ENCODE results near the gene SYNE1.
A peak's percentile ranks its signal among the peaks of the same experiment; 100 is the strongest.

The SYNE1 gene

GRCh38 chr6:152118224-152118623 lies 518.9 kb downstream of the SYNE1 start:
- no peak overlapping the region for H3K27ac Mint-ChIP-seq
- CTCF ChIA-PET: interaction anchor here (1.1 to 1.3 kb wide), 3 partner anchors 149 to 353 kb away, joined by 3 to 4 read pairs (median 3); no protein-coding TSS in a partner anchor
- peaks cover 42% of the 10 kb centered on the region for H3K36me3 Mint-ChIP-seq
- no peaks in the 10 kb centered on the region for H3K27me3 Mint-ChIP-seq
- peaks cover 9% of the 10 kb centered on the region for H3K4me1 Mint-ChIP-seq
- H3K9me3 Mint-ChIP-seq: no peaks in the 10 kb centered on the region
- no peak for DNase-seq
- H3K4me3 Mint-ChIP-seq: no peak overlapping the region

GRCh38 chr6:152117156-152118133 lies 519.7 kb downstream of the SYNE1 start:
- no peak for DNase-seq
- CTCF ChIA-PET: interaction anchor here (0.8 to 1.2 kb wide), 4 partner anchors 8 to 441 kb away, joined by 3 to 5 read pairs (median 3); no protein-coding TSS in a partner anchor
- peaks cover 6% of the 10 kb centered on the region for H3K27me3 Mint-ChIP-seq
- H3K4me3 Mint-ChIP-seq: no peak overlapping the region
- no peaks in the 10 kb centered on the region for H3K9me3 Mint-ChIP-seq
- H3K27ac Mint-ChIP-seq: peak overlapping the region; percentile 20
- peaks cover 42% of the 10 kb centered on the region for H3K36me3 Mint-ChIP-seq
- peaks cover 9% of the 10 kb centered on the region for H3K4me1 Mint-ChIP-seq

GRCh38 chr6:152112491-152113261 lies 524.5 kb downstream of the SYNE1 start:
- no peaks in the 10 kb centered on the region for H3K9me3 Mint-ChIP-seq
- H3K27me3 Mint-ChIP-seq: peaks cover 25% of the 10 kb centered on the region
- CTCF ChIA-PET: no interaction called here
- H3K4me3 Mint-ChIP-seq: no peak overlapping the region
- no peak for DNase-seq
- no peaks in the 10 kb centered on the region for H3K36me3 Mint-ChIP-seq
- H3K4me1 Mint-ChIP-seq: peaks cover 8% of the 10 kb centered on the region
- no peak overlapping the region for H3K27ac Mint-ChIP-seq

GRCh38 chr6:152110886-152111820 lies 526.0 kb downstream of the SYNE1 start:
- DNase-seq: no peak
- Mint-ChIP-seq H3K4me1 (peaks cover 5% of the 10 kb centered on the region), H3K9me3 (no peaks in the 10 kb centered on the region), H3K4me3 (no peak overlapping the region), H3K27ac (no peak overlapping the region), H3K27me3 (peaks cover 25% of the 10 kb centered on the region), H3K36me3 (no peaks in the 10 kb centered on the region)
- CTCF ChIA-PET: interaction anchor here (0.9 to 1.0 kb wide), 3 partner anchors 227 to 346 kb away, joined by 3 read pairs; no protein-coding TSS in a partner anchor

GRCh38 chr6:152107973-152108372 lies 529.2 kb downstream of the SYNE1 start:
- CTCF ChIA-PET: interaction anchor here (0.9 kb wide), 1 partner anchor 17 kb away, joined by 3 read pairs; no protein-coding TSS in a partner anchor
- Mint-ChIP-seq H3K4me3 (no peak overlapping the region), H3K9me3 (no peaks in the 10 kb centered on the region), H3K4me1 (peaks cover 5% of the 10 kb centered on the region), H3K27me3 (peaks cover 25% of the 10 kb centered on the region), H3K36me3 (no peaks in the 10 kb centered on the region), H3K27ac (no peak overlapping the region)
- DNase-seq: no peak

GRCh38 chr6:152100183-152100618 lies 537.0 kb downstream of the SYNE1 start:
- no peak overlapping the region for H3K4me3 Mint-ChIP-seq
- peaks cover 3% of the 10 kb centered on the region for H3K27me3 Mint-ChIP-seq
- H3K4me1 Mint-ChIP-seq: no peaks in the 10 kb centered on the region
- no peak for DNase-seq
- no peak overlapping the region for H3K27ac Mint-ChIP-seq
- H3K9me3 Mint-ChIP-seq: no peaks in the 10 kb centered on the region
- CTCF ChIA-PET: no interaction called here
- H3K36me3 Mint-ChIP-seq: no peaks in the 10 kb centered on the region

- Mint-ChIP-seq H3K36me3 (no peaks in the 10 kb centered on the region), H3K4me3 (no peak overlapping the region), H3K27ac (no peak overlapping the region), H3K4me1 (no peaks in the 10 kb centered on the region), H3K9me3 (no peaks in the 10 kb centered on the region), H3K27me3 (peaks cover 3% of the 10 kb centered on the region)
- DNase-seq: no peak
- CTCF ChIA-PET: interaction anchor here (1.1 kb wide), 1 partner anchor 26 kb away, joined by 4 read pairs; no protein-coding TSS in a partner anchor
These were observed 537.5 kb downstream of the SYNE1 start for GRCh38 chr6:152099446-152100182.

- no peaks in the 10 kb centered on the region for H3K4me1 Mint-ChIP-seq
- H3K9me3 Mint-ChIP-seq: no peaks in the 10 kb centered on the region
- no peaks in the 10 kb centered on the region for H3K36me3 Mint-ChIP-seq
- no peak for DNase-seq
- no peak overlapping the region for H3K27ac Mint-ChIP-seq
- no peak overlapping the region for H3K4me3 Mint-ChIP-seq
- CTCF ChIA-PET: interaction anchor here (1.1 kb wide), 1 partner anchor 27 kb away, joined by 4 read pairs; no protein-coding TSS in a partner anchor
- peaks cover 3% of the 10 kb centered on the region for H3K27me3 Mint-ChIP-seq
These were observed 538.5 kb downstream of the SYNE1 start for GRCh38 chr6:152098683-152099082.

- DNase-seq: no peak
- Mint-ChIP-seq H3K27ac (no peak overlapping the region), H3K4me3 (no peak overlapping the region), H3K27me3 (peaks cover 3% of the 10 kb centered on the region), H3K9me3 (no peaks in the 10 kb centered on the region), H3K36me3 (no peaks in the 10 kb centered on the region), H3K4me1 (no peaks in the 10 kb centered on the region)
- CTCF ChIA-PET: interaction anchor here (1.1 kb wide), 1 partner anchor 332 kb away, joined by 3 read pairs; no protein-coding TSS in a partner anchor
These were observed 540.2 kb downstream of the SYNE1 start for GRCh38 chr6:152096863-152097496.

- Mint-ChIP-seq H3K4me1 (no peaks in the 10 kb centered on the region), H3K36me3 (no peaks in the 10 kb centered on the region), H3K4me3 (no peak overlapping the region), H3K27ac (no peak overlapping the region), H3K9me3 (no peaks in the 10 kb centered on the region), H3K27me3 (peaks cover 4% of the 10 kb centered on the region)
- no peak for DNase-seq
- CTCF ChIA-PET: no interaction called here
These were observed 542.1 kb downstream of the SYNE1 start for GRCh38 chr6:152094992-152095592.

- no peak overlapping the region for H3K27ac Mint-ChIP-seq
- DNase-seq: no peak
- H3K4me1 Mint-ChIP-seq: no peaks in the 10 kb centered on the region
- no peaks in the 10 kb centered on the region for H3K36me3 Mint-ChIP-seq
- no peaks in the 10 kb centered on the region for H3K9me3 Mint-ChIP-seq
- peaks cover 4% of the 10 kb centered on the region for H3K27me3 Mint-ChIP-seq
- no peak overlapping the region for H3K4me3 Mint-ChIP-seq
- CTCF ChIA-PET: no interaction called here
These were observed 542.9 kb downstream of the SYNE1 start for GRCh38 chr6:152094276-152094675.

- Mint-ChIP-seq H3K4me3 (no peak overlapping the region), H3K36me3 (no peaks in the 10 kb centered on the region), H3K9me3 (no peaks in the 10 kb centered on the region), H3K27ac (no peak overlapping the region), H3K4me1 (no peaks in the 10 kb centered on the region), H3K27me3 (peaks cover 4% of the 10 kb centered on the region)
- CTCF ChIA-PET: no interaction called here
- no peak for DNase-seq
These were observed 543.5 kb downstream of the SYNE1 start for GRCh38 chr6:152093711-152094110.
